H1 (cell line): Measurements from ENCODE around the gene MYO1A. TPM values are rescaled to one million over a fixed set of nuclear protein-coding genes. Genes with fewer than 3 reads are reported as not detected.
A peak's percentile ranks its signal among the peaks of the same experiment; 100 is the strongest.

ENCODE experiments used
- CTCF ChIA-PET: fragments of 300-600 bp; sonication (Branson Sonifier 250); formaldehyde crosslinking; loops from one replicate; lab custom pipeline; 2021; ENCODE audit not compliant: partially characterized antibody; lab: Charles Lee
- POLR2A ChIA-PET: fragments of 300-600 bp; sonication (Branson Sonifier 250); formaldehyde crosslinking; loops from one replicate; lab custom pipeline; 2021; ENCODE audit warnings: inconsistent platforms; ENCODE audit not compliant: partially characterized antibody; lab: Charles Lee
- DNase-seq, 2 experiments: peaks; one replicate each; pipeline versions ENCODE4 v3.0.0 to v3.0.0-alpha.2; 2010 to 2022; ENCODE audit warnings: low spot score in 2 of 2, low read depth in 1 of 2, mixed read lengths in 1 of 2
- FAIRE-seq: peaks from 2 replicates; lab custom pipeline; 2011; peaks lifted over from hg19 to GRCh38; lab: Jason Lieb, UNC
- H2AFZ ChIP-seq: 2 replicates; pipeline ENCODE4 v1.8.1; 2012; ENCODE audit warnings: low read length, inconsistent platforms
- H2AK5ac ChIP-seq: 2 replicates; pipeline ENCODE4 v1.6.1; 2013; ENCODE audit warnings: low read depth, low read length
- H2BK120ac ChIP-seq: replicated peaks from 2 replicates; pipeline ENCODE3; 2013; ENCODE audit warnings: low read depth, low read length, inconsistent platforms
- H2BK12ac ChIP-seq: 2 replicates; pipeline ENCODE4 v1.6.1; 2013; ENCODE audit warnings: low read depth, low read length
- H2BK15ac ChIP-seq: 2 replicates; pipeline ENCODE4 v1.6.1; 2013; ENCODE audit warnings: low read length
- H2BK20ac ChIP-seq: 2 replicates; pipeline ENCODE4 v1.6.1; 2013; ENCODE audit warnings: low read length
- H2BK5ac ChIP-seq: 2 replicates; pipeline ENCODE4 v1.6.1; 2013; ENCODE audit warnings: low read depth, low read length
- H3K14ac ChIP-seq: 2 replicates; pipeline ENCODE4 v1.6.1; 2013; ENCODE audit warnings: inconsistent platforms; ENCODE audit not compliant: insufficient read length
- H3K18ac ChIP-seq: 2 replicates; pipeline ENCODE4 v1.6.1; 2013; ENCODE audit warnings: low read length; ENCODE audit errors: extremely low read depth
- H3K23ac ChIP-seq: 2 replicates; pipeline ENCODE4 v1.6.1; 2013; ENCODE audit warnings: inconsistent platforms; ENCODE audit not compliant: insufficient read length
- H3K23me2 ChIP-seq: 2 replicates; pipeline ENCODE4 v1.6.1; 2013; ENCODE audit warnings: low read depth, low read length
- H3K27ac ChIP-seq: 2 replicates; pipeline ENCODE4 v1.6.1; 2011; ENCODE audit warnings: low read depth, low read length, inconsistent platforms
- H3K27me3 ChIP-seq, 4 experiments: replicated peaks in 1 of 4; 1 replicate in 1 of 4; 2 replicates in 3 of 4; pipeline versions ENCODE4 v1.6.1 to v1.8.1; 2011 to 2013; ENCODE audit warnings: low read length in 3 of 4, mild to moderate bottlenecking in 3 of 4, inconsistent platforms in 2 of 4, mixed read lengths in 2 of 4, moderate library complexity in 1 of 4; ENCODE audit not compliant: control insufficient read depth in 3 of 4, insufficient read depth in 3 of 4; ENCODE audit errors: extremely low read depth in 1 of 4
- H3K36me3 ChIP-seq, 4 experiments: 2 replicates each; pipeline versions ENCODE4 v1.6.1 to v1.8.1; 2011 to 2013; ENCODE audit warnings: mild to moderate bottlenecking in 4 of 4, low read length in 3 of 4, moderate library complexity in 2 of 4, control low read depth in 1 of 4, inconsistent platforms in 1 of 4; ENCODE audit not compliant: insufficient read depth in 4 of 4, control insufficient read depth in 2 of 4
- H3K4ac ChIP-seq: replicated peaks from 2 replicates; pipeline ENCODE3; 2013; ENCODE audit warnings: low read length, low read depth, mixed read lengths, inconsistent platforms; ENCODE audit not compliant: insufficient read length
- H3K4me1 ChIP-seq, 4 experiments: replicated peaks in 1 of 4; 1 replicate in 1 of 4; 2 replicates in 3 of 4; pipeline versions ENCODE4 v1.6.1 to v1.8.1; 2011 to 2013; ENCODE audit warnings: low read length in 3 of 4, inconsistent platforms in 2 of 4, mixed read lengths in 1 of 4; ENCODE audit not compliant: insufficient read depth in 4 of 4, control insufficient read depth in 3 of 4
- H3K4me2 ChIP-seq, 2 experiments: 2 replicates each; pipeline versions ENCODE4 v1.6.1 to v1.8.1; 2011 to 2013; ENCODE audit warnings: low read depth in 2 of 2, low read length in 2 of 2, control low read depth in 1 of 2, inconsistent platforms in 1 of 2, mild to moderate bottlenecking in 1 of 2; ENCODE audit not compliant: insufficient read depth in 1 of 2
- H3K4me3 ChIP-seq, 4 experiments: fragments of 200-600, 300-600 bp in 1 of 4; sonication (generic), shearing (Covaris generic), sonication (Bioruptor Twin) in 1 of 4; 2 replicates each; pipeline versions ENCODE4 v1.5.1 to v1.8.1; 2011 to 2016; ENCODE audit warnings: low read length in 4 of 4, low read depth in 3 of 4, control low read depth in 2 of 4, inconsistent platforms in 2 of 4, mild to moderate bottlenecking in 2 of 4, mixed read lengths in 1 of 4, moderate library complexity in 1 of 4; ENCODE audit not compliant: insufficient read depth in 2 of 4; ENCODE audit errors: extremely low read depth in 1 of 4
- H3K56ac ChIP-seq: replicated peaks from 2 replicates; pipeline ENCODE3; 2013; ENCODE audit warnings: low read depth, mild to moderate bottlenecking, mixed read lengths, low read length, inconsistent platforms; ENCODE audit not compliant: insufficient read length
- H3K79me1 ChIP-seq: 2 replicates; pipeline ENCODE4 v1.6.1; 2013; ENCODE audit warnings: low read depth, low read length, control low read depth
- H3K79me2 ChIP-seq, 2 experiments: 2 replicates each; pipeline versions ENCODE4 v1.6.1 to v1.8.1; 2012 to 2013; ENCODE audit warnings: low read length in 2 of 2, mild to moderate bottlenecking in 2 of 2, inconsistent platforms in 1 of 2; ENCODE audit not compliant: insufficient read depth in 2 of 2, control insufficient read depth in 1 of 2
- H3K9ac ChIP-seq, 4 experiments: replicated peaks in 1 of 4; 1 replicate in 1 of 4; 2 replicates in 3 of 4; pipeline versions ENCODE4 v1.6.1 to v1.8.1; 2011 to 2013; ENCODE audit warnings: low read depth in 3 of 4, low read length in 3 of 4, control low read depth in 2 of 4, mild to moderate bottlenecking in 2 of 4, moderate library complexity in 2 of 4, inconsistent platforms in 1 of 4; ENCODE audit errors: extremely low read depth in 1 of 4
- H3K9me3 ChIP-seq, 2 experiments: 2 replicates each; pipeline versions ENCODE4 v1.6.1 to v1.8.1; 2012 to 2013; ENCODE audit warnings: mild to moderate bottlenecking in 2 of 2, moderate library complexity in 2 of 2, control low read depth in 1 of 2, inconsistent platforms in 1 of 2, low read depth in 1 of 2, low read length in 1 of 2, mixed read lengths in 1 of 2; ENCODE audit not compliant: insufficient read depth in 2 of 2
- H4K20me1 ChIP-seq, 2 experiments: replicated peaks in 1 of 2; 2 replicates each; pipeline versions ENCODE3 to v1.8.1; 2011 to 2013; ENCODE audit warnings: inconsistent platforms in 2 of 2, low read length in 2 of 2, mild to moderate bottlenecking in 1 of 2; ENCODE audit not compliant: insufficient read depth in 2 of 2, control insufficient read depth in 1 of 2
- H4K5ac ChIP-seq: 2 replicates; pipeline ENCODE4 v1.6.1; 2013; ENCODE audit warnings: low read length, low read depth, mixed read lengths, inconsistent platforms; ENCODE audit not compliant: insufficient read length
- H4K8ac ChIP-seq: 2 replicates; pipeline ENCODE4 v1.8.0; 2013; ENCODE audit warnings: mild to moderate bottlenecking, moderate library complexity, low read length, inconsistent platforms; ENCODE audit not compliant: insufficient read depth; ENCODE audit errors: extremely low read depth
- H4K91ac ChIP-seq: replicated peaks from 2 replicates; pipeline ENCODE3; 2013; ENCODE audit warnings: low read length, mixed read lengths, inconsistent platforms; ENCODE audit not compliant: insufficient read length
- CBX8 ChIP-seq: fragments of 300-800, 300-1000 bp; sonication (generic); IDR thresholded peaks from 2 replicates; pipeline ENCODE4 v1.7.1; 2016; ENCODE audit warnings: low read depth, low read length, borderline replicate concordance
- EP300 ChIP-seq, 2 experiments: IDR thresholded peaks; 1 replicate in 1 of 2; 2 replicates in 1 of 2; pipeline ENCODE4 v1.6.1; 2011 to 2012; ENCODE audit warnings: low read depth in 2 of 2, low read length in 2 of 2, mild to moderate bottlenecking in 2 of 2, borderline replicate concordance in 1 of 2, inconsistent platforms in 1 of 2, moderate library complexity in 1 of 2
- KDM4A ChIP-seq: IDR thresholded peaks from one replicate; pipeline ENCODE4 v1.7.1; 2012; ENCODE audit warnings: low read depth, mild to moderate bottlenecking, moderate library complexity, low read length, inconsistent platforms; ENCODE audit not compliant: severe bottlenecking
- RAD21 ChIP-seq, 2 experiments: IDR thresholded peaks in 1 of 2; conservative IDR thresholded peaks in 1 of 2; 2 replicates each; pipeline ENCODE4 v1.6.1; 2011; ENCODE audit warnings: low read depth in 2 of 2, low read length in 2 of 2, improper control_type of control experiment in 1 of 2, inconsistent platforms in 1 of 2, mild to moderate bottlenecking in 1 of 2, moderate library complexity in 1 of 2
- SP1 ChIP-seq: IDR thresholded peaks from 2 replicates; pipeline ENCODE4 v1.6.1; 2011; ENCODE audit warnings: low read depth, low read length
- TBP ChIP-seq: IDR thresholded peaks from 2 replicates; pipeline ENCODE4 v1.6.1; 2011; ENCODE audit warnings: low read depth, low read length, improper control_type of control experiment
- WGBS, 2 experiments: shearing (Covaris generic) in 1 of 2; methylation state at CpG; one replicate each; pipeline versions ENCODE4 v1.1.6 to v1.1.7; 2013 to 2015; ENCODE audit warnings: low lambda C conversion rate in 2 of 2, mixed read lengths in 2 of 2, inconsistent platforms in 1 of 2, low coverage in 1 of 2, missing lambda C conversion rate in 1 of 2; ENCODE audit not compliant: insufficient replicate concordance in 2 of 2, insufficient coverage in 1 of 2, insufficient read length in 1 of 2; ENCODE audit errors: extremely low coverage in 1 of 2, missing lambda C conversion rate in 1 of 2; 5-methylcytosine and 5-hydroxymethylcytosine counted together
- polyA plus RNA-seq, 7 experiments: library from polyadenylated mRNA; depleted of rRNA in 3 of 7; stranded (reverse) in 5 of 7; unstranded in 2 of 7; fragments of >200 nt in 5 of 7; fragments of 200-250 nt in 2 of 7; gene quantifications; 1 replicate in 5 of 7; 2 replicates in 1 of 7; 4 replicates in 1 of 7; pipeline versions ENCODE4 v1.2.1 to v1.2.3, GENCODE V29; 2011 to 2013; ENCODE audit warnings: missing spikeins in 2 of 7, mixed read lengths in 2 of 7
- total RNA-seq: library from RNA; stranded (reverse); fragmentation: NEBNext Ultra II Directional; extraction: Animal tissue kit (Norgen Biotek cat#: 25700); gene quantifications from 2 replicates; pipeline ENCODE4 v1.2.1, GENCODE V29; 2021

Gene MYO1A
- total and polyA plus RNA-seq, 2 of the 8 experiments (the other 6 are each of a cell fraction or from before 2014, with no cell fraction given) = 0.54 to 0.77 TPM

- H2BK20ac ChIP-seq = no peak overlapping the region
- H3K27ac ChIP-seq = no peak overlapping the region
- H4K91ac ChIP-seq = no peak overlapping the region
- peaks cover 3 to 9% of the 10 kb centered on the region in 2 experiments for H4K20me1 ChIP-seq
- H2AFZ ChIP-seq = no peak overlapping the region
- H3K4ac ChIP-seq = no peak overlapping the region
- no peak overlapping the region for H3K18ac ChIP-seq
- H2BK120ac ChIP-seq = no peak overlapping the region
- 93% methylated on average over 12 of the region's 12 CpGs; no CpG with 5 or more reads in 1 of the 2 experiments for WGBS, 2 experiments
- H3K4me1 ChIP-seq = no peaks in the 10 kb centered on the region
- H3K4me2 ChIP-seq = no peak overlapping the region
- no peaks in the 10 kb centered on the region for H3K27me3 ChIP-seq
- no peak overlapping the region for H3K4me3 ChIP-seq
- no peak overlapping the region for H4K5ac ChIP-seq
- no peak overlapping the region for H2BK12ac ChIP-seq
- no peak overlapping the region for H3K14ac ChIP-seq
- no peak overlapping the region for H2BK5ac ChIP-seq
- H3K23me2 ChIP-seq = no peaks in the 10 kb centered on the region
- CTCF ChIA-PET = interaction anchor here (0.6 to 10.6 kb wide), 15 partner anchors 9 to 526 kb away, joined by 3 to 187 read pairs (median 4); partner anchors contain the start of genes HSD17B6, STAT6 and ZBTB39
- no peak overlapping the region for H2AK5ac ChIP-seq
- H3K79me2 ChIP-seq = peaks cover 0 to 33% of the 10 kb centered on the region in 2 experiments; a peak in 2 of 4 replicates
- H4K8ac ChIP-seq = no peak overlapping the region
- peak in 1 of 2 experiments; percentile 37 for DNase-seq
- POLR2A ChIA-PET = interaction anchor here (0.8 to 2.1 kb wide), 3 partner anchors 8 to 125 kb away, joined by 3 to 9 read pairs (median 8); partner anchors contain the start of gene ZBTB39
- H3K9me3 ChIP-seq = no peaks in the 10 kb centered on the region
- no peak overlapping the region for H3K23ac ChIP-seq
- no peak overlapping the region for H3K56ac ChIP-seq
- FAIRE-seq = no peak
- no peak overlapping the region for H2BK15ac ChIP-seq
- peaks cover 3% of the 10 kb centered on the region for H3K79me1 ChIP-seq
- peaks cover 6 to 14% (median 9%) of the 10 kb centered on the region in 4 experiments; a peak in 7 of 8 replicates for H3K36me3 ChIP-seq
- no peak overlapping the region for H3K9ac ChIP-seq
- TF ChIP-seq EP300 (IDR thresholded peaks at IDR 0.05; ENCODE audit: borderline replicate concordance in 1 of 2, low read depth in 2 of 2, low read length in 2 of 2) (no peak), CBX8 (no peak), TBP (no peak), SP1 (no peak), RAD21 (IDR thresholded peaks at IDR 0.05 in 1 of 2, conservative IDR thresholded peaks at IDR 0.05 in 1 of 2; ENCODE audit: low read depth in 2 of 2, low read length in 2 of 2) (no peak), KDM4A (no peak)
Measured at GRCh38 chr12:56996793-56997545, 53.0 kb downstream of the MYO1A start.
